Erythroblast (primary cell): ENCODE results near the gene TTC7B.

Source experiments
- DNase-seq, 2 experiments: peaks; one replicate each; lab custom pipeline; 2025; lab: John Stamatoyannopoulos, UW
- GATA1 ChIP-seq: IDR thresholded peaks from 2 replicates; pipeline ENCODE4 v1.6.1; 2011; ENCODE audit warnings: low read depth, mild to moderate bottlenecking, control low read depth, low read length, moderate library complexity
- POLR2A ChIP-seq: IDR thresholded peaks from 2 replicates; pipeline ENCODE4 v1.6.1; 2011; ENCODE audit warnings: mild to moderate bottlenecking, low read length

The TTC7B gene

GRCh38 chr14:90607141-90607540 is 209.1 kb downstream of the TTC7B start:
- DNase-seq, result no peak

GRCh38 chr14:90606434-90606833 is 209.8 kb downstream of the TTC7B start:
- no peak for TF ChIP-seq GATA1
- TF ChIP-seq POLR2A, result no peak

More at GRCh38 chr14:90607141-90607540, 209.1 kb downstream of the TTC7B start:
- TF ChIP-seq GATA1, result no peak
- no peak for TF ChIP-seq POLR2A

GRCh38 chr14:90605430-90605829 is 210.8 kb downstream of the TTC7B start:
- TF ChIP-seq GATA1, result no peak
- TF ChIP-seq POLR2A, result no peak
- DNase-seq, result no peak

More at GRCh38 chr14:90606434-90606833, 209.8 kb downstream of the TTC7B start:
- no peak for DNase-seq

GRCh38 chr14:90604356-90604755 is 211.9 kb downstream of the TTC7B start:
- no peak for DNase-seq
- TF ChIP-seq GATA1 (no peak), POLR2A (no peak)

- TF ChIP-seq GATA1 (no peak), POLR2A (no peak)
- DNase-seq, result no peak
Measured at GRCh38 chr14:90603841-90604240, 212.4 kb downstream of the TTC7B start.

GRCh38 chr14:90603336-90603735 is 212.9 kb downstream of the TTC7B start:
- no peak for TF ChIP-seq POLR2A
- no peak for TF ChIP-seq GATA1
- no peak for DNase-seq

GRCh38 chr14:90602088-90602687 is 214.0 kb downstream of the TTC7B start:
- DNase-seq, result no peak
- no peak for TF ChIP-seq GATA1
- no peak for TF ChIP-seq POLR2A

- TF ChIP-seq GATA1, result no peak
- no peak for TF ChIP-seq POLR2A
Measured at GRCh38 chr14:90601563-90601962, 214.7 kb downstream of the TTC7B start.

GRCh38 chr14:90600619-90601018 is 215.6 kb downstream of the TTC7B start:
- no peak for TF ChIP-seq GATA1
- no peak for TF ChIP-seq POLR2A
- no peak for DNase-seq

More at GRCh38 chr14:90601563-90601962, 214.7 kb downstream of the TTC7B start:
- no peak for DNase-seq

- no peak for TF ChIP-seq GATA1
Measured at GRCh38 chr14:90599748-90600507, 216.3 kb downstream of the TTC7B start.

GRCh38 chr14:90599339-90599738 is 216.9 kb downstream of the TTC7B start:
- TF ChIP-seq POLR2A (no peak), GATA1 (no peak)
- no peak for DNase-seq

More at GRCh38 chr14:90599748-90600507, 216.3 kb downstream of the TTC7B start:
- no peak for DNase-seq

- no peak for DNase-seq
- TF ChIP-seq GATA1, result no peak
- no peak for TF ChIP-seq POLR2A
Measured at GRCh38 chr14:90597961-90598360, 218.3 kb downstream of the TTC7B start.

- no peak for TF ChIP-seq GATA1
- TF ChIP-seq POLR2A, result no peak
- DNase-seq, result no peak
Measured at GRCh38 chr14:90596733-90597132, 219.5 kb downstream of the TTC7B start.

GRCh38 chr14:90593254-90594040 is 222.8 kb downstream of the TTC7B start:
- no peak for TF ChIP-seq POLR2A
- no peak for TF ChIP-seq GATA1
- DNase-seq, result no peak
